Measurements from ENCODE around the gene TCF7L1.

Gene TCF7L1

GRCh38 chr2:85231952-85232351 is 98.8 kb downstream of the TCF7L1 start:
- DNase-seq, result no peak

- DNase-seq, result no peak
These were observed 101.7 kb downstream of the TCF7L1 start for GRCh38 chr2:85234868-85235267.

- DNase-seq, result no peak
These were observed 102.1 kb downstream of the TCF7L1 start for GRCh38 chr2:85235281-85235680.

GRCh38 chr2:85236084-85236483 is 102.9 kb downstream of the TCF7L1 start:
- DNase-seq, result no peak

GRCh38 chr2:85237849-85238565 is 104.8 kb downstream of the TCF7L1 start:
- DNase-seq, result no peak

- no peak for DNase-seq
These were observed 105.4 kb downstream of the TCF7L1 start for GRCh38 chr2:85238607-85239006.

- DNase-seq, result no peak
These were observed 105.9 kb downstream of the TCF7L1 start for GRCh38 chr2:85239102-85239501.

GRCh38 chr2:85240055-85240454 is 106.9 kb downstream of the TCF7L1 start:
- no peak for DNase-seq

- no peak for DNase-seq
These were observed 109.1 kb downstream of the TCF7L1 start for GRCh38 chr2:85242321-85242720.

- peak in 1 of 2 experiments; percentile 12 for DNase-seq
These were observed 110.2 kb downstream of the TCF7L1 start for GRCh38 chr2:85243101-85244072.

- no peak for DNase-seq
These were observed 111.6 kb downstream of the TCF7L1 start for GRCh38 chr2:85244828-85245227.

- no peak for DNase-seq
These were observed 112.7 kb downstream of the TCF7L1 start for GRCh38 chr2:85245891-85246290.

GRCh38 chr2:85246348-85246747 is 113.2 kb downstream of the TCF7L1 start:
- peak in 1 of 2 experiments; percentile 5 for DNase-seq

GRCh38 chr2:85247610-85248009 is 114.4 kb downstream of the TCF7L1 start:
- DNase-seq, result no peak

GRCh38 chr2:85248773-85249509 is 115.7 kb downstream of the TCF7L1 start:
- no peak for DNase-seq

- DNase-seq, result no peak
These were observed 116.9 kb downstream of the TCF7L1 start for GRCh38 chr2:85250045-85250444.

- no peak for DNase-seq
These were observed 118.0 kb downstream of the TCF7L1 start for GRCh38 chr2:85251070-85251616.

GRCh38 chr2:85253890-85254289 is 120.7 kb downstream of the TCF7L1 start:
- DNase-seq, result no peak

- DNase-seq, result no peak
These were observed 121.5 kb downstream of the TCF7L1 start for GRCh38 chr2:85254540-85255300.

GRCh38 chr2:85255456-85255812 is 122.2 kb downstream of the TCF7L1 start:
- no peak for DNase-seq

GRCh38 chr2:85255813-85256594 is 122.8 kb downstream of the TCF7L1 start:
- no peak for DNase-seq
